HUDEP-2 (cell line): Measurements from ENCODE around the gene RHBDL1.
A peak's percentile ranks its signal among the peaks of the same experiment; 100 is the strongest.

Source experiments
- DNase-seq, 76 experiments: peaks; one replicate each; lab custom pipeline; 2025; ENCODE audit not compliant: unreplicated experiment in 76 of 76; lab: John Stamatoyannopoulos, UW

RHBDL1 gene

GRCh38 chr16:674968-675883 is at the start of gene RHBDL1:
RHBDL1 (plus strand) TSS chr16:675671; CDS start chr16:675791, 120 bp downstream.
- DNase-seq, result peak in 8 of 76 experiments; percentile 10 to 43 (median 24)

DNA sequence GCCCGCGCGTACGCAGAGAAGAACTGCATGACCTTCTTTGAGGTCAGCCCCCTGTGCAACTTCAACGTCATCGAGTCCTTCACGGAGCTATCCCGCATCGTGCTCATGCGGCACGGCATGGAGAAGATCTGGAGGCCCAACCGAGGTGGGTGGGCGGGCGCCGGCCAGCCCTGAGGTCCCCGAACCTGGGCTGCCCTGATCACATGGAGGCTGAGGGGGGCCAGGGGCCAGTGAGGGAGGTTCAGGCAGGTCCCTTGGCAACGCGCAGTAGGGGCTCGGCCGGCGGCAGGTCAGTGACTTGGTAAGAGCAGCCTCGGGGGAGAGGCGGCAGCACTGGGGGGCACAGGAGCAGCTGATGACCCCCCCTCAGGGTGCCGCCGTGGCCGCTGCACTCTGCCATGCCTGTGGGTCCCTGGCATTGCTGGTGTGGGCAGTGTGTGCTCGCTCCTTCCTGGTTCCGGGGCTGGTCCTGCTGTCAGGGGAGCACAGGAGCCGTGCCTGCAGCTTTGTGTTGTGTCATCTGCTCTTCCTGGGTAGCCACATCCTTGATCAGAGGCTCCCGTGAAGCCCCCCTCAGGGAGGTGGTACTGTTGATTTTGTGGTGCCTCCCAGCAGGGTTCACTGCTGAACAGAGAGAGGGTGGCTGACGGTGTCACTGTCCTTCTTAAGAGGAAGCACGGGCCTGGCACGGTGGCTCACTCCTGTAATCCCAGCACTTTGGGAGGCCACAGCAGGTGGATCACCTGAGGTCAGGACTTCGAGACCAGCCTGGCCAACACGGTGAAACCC is 49.3 kb upstream of the RHBDL1 start:
- no peak for DNase-seq

DNA sequence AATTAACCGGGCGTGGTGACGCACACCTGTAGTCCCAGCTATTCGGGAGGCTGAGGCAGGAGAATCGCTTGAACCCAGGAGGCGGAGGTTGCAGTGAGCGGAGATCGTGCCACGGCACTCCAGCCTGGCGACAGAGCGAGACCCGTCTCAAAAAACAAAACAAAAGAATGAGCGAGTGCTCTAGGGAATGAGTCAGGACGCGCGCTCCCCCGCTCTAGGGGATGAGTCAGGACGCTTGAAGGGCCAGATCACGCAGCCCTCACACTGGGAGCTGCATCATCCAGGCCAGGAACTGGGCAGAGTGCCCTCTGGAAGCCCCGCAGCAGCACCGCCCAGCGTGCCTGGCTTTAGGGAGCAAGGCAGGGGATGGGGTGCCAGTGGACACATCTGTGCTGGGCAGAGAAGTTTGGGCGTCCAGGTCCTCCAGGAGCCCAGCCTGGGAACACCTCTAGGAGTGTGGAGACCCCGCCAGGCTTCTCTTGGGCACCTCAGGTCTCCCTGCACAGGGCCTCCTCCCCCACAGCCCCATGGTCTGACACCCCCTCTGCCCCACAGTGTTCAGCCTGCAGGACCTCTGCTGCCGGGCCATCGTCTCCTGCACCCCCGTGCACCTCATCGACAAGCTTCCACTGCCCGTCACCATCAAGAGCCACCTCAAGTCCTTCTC is 48.6 kb upstream of the RHBDL1 start:
- DNase-seq, result peak in 55 of 76 experiments; percentile 8 to 76 (median 51)

DNA sequence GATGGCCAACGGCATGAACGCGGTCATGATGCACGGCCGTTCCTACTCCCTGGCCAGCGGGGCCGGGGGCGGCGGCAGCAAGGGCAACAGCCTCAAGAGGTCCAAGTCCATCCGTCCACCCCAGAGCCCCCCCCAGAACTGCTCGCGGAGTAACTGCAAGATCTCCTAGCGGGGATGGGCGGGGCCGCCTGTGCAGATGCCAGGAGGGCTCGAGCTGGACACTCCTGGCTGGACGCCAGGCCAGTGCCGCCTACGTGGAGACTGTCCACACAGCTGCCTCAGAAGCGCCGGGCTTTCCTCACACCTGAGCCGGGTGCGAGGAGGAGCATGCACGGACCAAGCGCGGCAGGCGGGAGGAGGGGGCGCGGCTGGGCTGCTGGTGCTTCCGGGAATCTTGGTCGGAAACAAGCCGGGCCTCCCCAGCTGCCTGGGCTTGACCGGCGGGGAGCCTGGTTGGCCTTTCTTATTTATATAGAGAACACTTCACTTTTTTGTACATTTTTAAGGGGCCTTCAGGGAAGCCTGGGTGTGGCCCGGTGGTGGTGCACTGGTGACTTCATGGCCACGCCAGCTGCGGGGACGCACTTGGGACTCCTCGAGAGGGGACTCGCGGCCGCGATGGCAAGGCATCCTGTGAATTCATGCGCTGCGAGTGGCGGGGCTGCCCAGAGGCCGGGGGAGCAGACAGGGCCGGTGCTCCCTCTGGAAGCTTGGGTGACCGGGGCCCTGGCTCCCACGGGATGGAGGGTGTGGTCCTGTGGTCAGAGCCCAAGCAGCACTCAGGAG is 47.8 kb upstream of the RHBDL1 start:
- DNase-seq, result peak in 13 of 76 experiments; percentile 12 to 49 (median 32)

DNA sequence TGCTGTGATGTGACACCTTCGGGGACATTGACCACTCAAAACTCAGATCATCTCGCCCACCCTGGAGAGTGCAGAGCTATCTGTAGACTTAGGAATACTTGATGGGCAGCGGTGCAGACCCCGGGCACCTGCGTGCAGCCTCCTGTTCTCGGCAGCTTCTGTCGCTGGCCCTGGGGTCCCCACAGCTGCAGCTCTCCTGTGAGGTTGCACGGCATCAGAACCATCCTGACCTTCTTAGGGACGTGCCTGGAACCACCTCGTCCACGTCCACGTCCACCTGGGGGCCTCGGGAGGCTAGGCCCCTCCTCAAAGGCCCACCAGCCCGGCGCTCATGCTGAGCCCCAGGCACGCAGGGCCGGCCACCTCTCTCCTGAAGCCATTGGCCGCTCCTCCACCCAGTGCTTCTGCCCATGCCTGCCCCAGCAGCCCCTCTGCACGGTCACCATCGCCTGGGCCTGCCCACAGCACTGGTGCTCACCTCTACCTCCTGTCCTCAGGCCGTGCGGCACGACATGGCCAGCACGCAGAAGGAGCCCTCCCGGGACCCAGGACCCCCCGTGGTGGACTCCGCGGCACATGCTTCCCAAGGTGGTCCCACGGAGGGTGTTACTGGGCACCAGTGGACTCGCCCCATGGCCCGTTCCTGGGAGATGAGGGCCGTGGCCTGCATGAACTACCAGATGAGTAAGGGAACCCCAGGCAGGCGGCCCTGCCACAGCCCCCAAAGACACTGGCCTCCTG is 47.0 kb upstream of the RHBDL1 start:
- no peak for DNase-seq

- DNase-seq, result no peak
Observed at GRCh38 chr16:629185-629832, 46.2 kb upstream of the RHBDL1 start.

GRCh38 chr16:629833-630248 is 45.6 kb upstream of the RHBDL1 start:
- peak in 1 of 76 experiments; percentile 17 for DNase-seq

DNA sequence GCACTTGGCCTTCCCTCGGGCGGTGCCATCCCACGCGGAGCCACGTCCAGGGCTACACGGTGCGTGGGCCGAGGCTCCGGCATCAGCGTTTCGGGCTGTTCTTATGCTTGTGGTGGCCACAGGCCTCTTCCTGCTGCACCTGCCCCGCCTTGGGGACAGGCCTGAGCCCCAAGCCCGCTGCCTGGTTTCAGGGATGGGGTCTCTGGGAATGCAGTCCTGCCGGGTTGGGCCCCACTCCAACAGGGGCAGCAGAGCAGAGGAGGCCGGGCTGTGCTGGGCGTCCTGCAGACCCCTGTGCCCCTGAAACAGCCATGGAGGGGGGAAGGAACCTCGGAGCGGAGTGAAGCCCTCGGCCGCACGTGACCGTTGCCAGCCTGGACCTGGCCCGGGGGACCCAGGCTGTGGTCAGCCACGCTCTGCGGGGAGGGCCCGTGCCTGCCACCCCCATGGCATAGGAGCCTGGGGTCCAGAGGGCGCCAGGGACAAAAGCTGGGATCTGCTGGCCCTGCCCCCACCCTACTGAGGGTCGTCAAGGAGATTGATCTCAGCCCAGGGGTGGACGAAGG is 45.1 kb upstream of the RHBDL1 start:
- peak in 1 of 76 experiments; percentile 35 for DNase-seq

GRCh38 chr16:630815-631405 is 44.6 kb upstream of the RHBDL1 start, which contains the start of gene WFIKKN1:
WFIKKN1 (plus strand) TSS chr16:630985; CDS start chr16:631254, 269 bp downstream.
- peak in 11 of 76 experiments; percentile 11 to 36 (median 15) for DNase-seq

GRCh38 chr16:631808-632358 is 43.6 kb upstream of the RHBDL1 start:
- no peak for DNase-seq

DNA sequence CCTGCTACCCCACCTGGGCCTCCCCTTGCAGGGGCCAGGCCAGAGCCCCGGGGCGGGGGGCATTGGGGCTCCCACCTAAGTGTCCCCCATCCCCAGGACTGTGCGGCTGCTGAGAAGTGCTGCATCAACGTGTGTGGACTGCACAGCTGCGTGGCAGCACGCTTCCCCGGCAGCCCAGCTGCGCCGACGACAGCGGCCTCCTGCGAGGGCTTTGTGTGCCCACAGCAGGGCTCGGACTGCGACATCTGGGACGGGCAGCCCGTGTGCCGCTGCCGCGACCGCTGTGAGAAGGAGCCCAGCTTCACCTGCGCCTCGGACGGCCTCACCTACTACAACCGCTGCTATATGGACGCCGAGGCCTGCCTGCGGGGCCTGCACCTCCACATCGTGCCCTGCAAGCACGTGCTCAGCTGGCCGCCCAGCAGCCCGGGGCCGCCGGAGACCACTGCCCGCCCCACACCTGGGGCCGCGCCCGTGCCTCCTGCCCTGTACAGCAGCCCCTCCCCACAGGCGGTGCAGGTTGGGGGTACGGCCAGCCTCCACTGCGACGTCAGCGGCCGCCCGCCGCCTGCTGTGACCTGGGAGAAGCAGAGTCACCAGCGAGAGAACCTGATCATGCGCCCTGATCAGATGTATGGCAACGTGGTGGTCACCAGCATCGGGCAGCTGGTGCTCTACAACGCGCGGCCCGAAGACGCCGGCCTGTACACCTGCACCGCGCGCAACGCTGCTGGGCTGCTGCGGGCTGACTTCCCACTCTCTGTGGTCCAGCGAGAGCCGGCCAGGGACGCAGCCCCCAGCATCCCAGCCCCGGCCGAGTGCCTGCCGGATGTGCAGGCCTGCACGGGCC is 42.8 kb upstream of the RHBDL1 start:
- no peak for DNase-seq

DNA sequence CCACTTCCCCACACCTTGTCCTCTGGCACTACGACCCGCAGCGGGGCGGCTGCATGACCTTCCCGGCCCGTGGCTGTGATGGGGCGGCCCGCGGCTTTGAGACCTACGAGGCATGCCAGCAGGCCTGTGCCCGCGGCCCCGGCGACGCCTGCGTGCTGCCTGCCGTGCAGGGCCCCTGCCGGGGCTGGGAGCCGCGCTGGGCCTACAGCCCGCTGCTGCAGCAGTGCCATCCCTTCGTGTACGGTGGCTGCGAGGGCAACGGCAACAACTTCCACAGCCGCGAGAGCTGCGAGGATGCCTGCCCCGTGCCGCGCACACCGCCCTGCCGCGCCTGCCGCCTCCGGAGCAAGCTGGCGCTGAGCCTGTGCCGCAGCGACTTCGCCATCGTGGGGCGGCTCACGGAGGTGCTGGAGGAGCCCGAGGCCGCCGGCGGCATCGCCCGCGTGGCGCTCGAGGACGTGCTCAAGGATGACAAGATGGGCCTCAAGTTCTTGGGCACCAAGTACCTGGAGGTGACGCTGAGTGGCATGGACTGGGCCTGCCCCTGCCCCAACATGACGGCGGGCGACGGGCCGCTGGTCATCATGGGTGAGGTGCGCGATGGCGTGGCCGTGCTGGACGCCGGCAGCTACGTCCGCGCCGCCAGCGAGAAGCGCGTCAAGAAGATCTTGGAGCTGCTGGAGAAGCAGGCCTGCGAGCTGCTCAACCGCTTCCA is 42.0 kb upstream of the RHBDL1 start:
- no peak for DNase-seq

DNA sequence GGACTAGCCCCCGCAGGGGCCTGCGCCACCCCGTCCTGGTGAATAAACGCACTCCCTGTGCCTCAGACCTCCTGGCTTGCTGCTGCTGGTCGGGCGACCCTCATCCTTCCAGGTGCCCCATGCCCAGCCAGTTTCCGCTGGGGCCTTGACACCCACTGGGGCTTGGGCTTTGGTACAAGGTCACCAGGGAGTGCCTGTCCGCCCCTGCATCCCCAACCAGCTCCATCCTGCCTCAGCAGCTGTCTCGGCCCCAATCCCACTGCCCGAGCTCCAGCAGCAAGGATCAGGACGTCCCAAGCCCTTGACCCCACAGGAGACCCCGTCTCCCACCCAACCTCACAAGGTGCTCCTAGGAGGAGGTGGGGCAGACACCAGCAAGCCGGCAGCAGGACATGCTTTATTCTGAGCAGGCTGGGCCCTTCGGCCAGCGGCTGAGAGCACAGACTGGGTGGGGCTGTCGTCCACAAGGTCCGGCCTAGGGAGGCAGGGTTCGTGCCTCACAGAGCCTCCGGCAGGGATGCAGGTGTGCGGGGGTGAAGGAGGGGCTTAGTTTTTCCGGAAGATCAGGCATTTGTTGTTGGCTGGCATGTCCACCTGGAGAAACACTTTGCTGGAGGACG is 41.3 kb upstream of the RHBDL1 start:
- no peak for DNase-seq

GRCh38 chr16:634996-635395 is 40.5 kb upstream of the RHBDL1 start:
- DNase-seq, result no peak

DNA sequence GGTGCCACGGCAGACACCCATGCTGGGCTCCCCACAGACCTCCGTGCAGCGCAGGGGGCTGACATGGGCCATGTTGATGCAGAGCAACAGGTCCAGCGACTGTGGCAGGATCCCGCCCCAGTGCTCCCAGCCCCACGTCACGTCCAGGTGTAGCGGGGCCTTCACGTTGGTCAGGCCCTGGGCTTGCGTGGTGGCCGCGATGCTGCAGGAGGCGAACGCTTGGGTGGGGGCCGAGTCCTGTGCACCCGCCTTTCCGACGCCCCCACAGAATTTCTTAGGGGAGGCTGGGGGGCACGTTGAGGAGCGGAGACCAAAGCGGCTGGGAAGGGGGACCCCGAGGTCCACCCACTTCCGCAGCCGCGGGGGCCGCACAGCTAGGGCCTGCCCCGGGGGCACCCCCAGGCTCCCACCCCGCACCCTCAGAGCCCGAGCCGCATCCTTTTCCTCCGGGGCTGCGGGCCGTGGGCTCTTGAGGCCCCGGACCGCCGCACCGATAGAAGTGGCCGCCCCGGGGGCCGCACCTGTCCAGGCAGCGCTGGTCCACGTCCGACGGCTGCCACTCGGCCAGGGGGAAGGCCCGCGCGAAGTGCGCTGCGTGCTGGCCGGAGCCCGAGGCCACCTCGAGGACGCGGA is 39.8 kb upstream of the RHBDL1 start:
- no peak for DNase-seq
